ENCODE results near the gene DNAJC5G.

DNAJC5G gene

DNA sequence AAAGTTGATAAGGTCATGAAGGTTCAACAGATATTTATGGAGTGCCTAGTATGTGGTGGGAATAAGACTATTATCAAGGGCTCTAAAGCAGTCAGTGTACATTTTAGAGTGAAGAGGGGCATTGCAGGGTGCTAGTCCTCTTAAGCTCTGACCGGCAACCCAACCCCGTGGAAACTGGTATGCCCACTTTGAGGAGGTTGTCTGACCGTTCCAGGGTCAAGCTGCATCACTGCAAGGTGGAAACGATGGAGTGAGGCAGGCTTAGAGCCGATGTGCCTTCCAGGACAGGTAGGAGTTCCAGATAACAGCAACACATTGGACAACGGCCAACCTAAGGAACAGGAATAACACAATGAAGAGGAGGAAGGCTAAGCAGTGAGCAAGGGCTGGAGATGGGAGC lies 34.4 kb downstream of the DNAJC5G start:
- Histone ChIP-seq H3K4me2 (ENCODE audit: low read length) (no peak overlapping the region), H3K36me3 (replicated peaks; ENCODE audit: low read depth, low read length) (no peaks in the 10 kb centered on the region), H3K27me3 (ENCODE audit: low read depth, low read length) (no peaks in the 10 kb centered on the region), H2AFZ (ENCODE audit: low read depth, low read length) (no peak overlapping the region), H3K4me1 (ENCODE audit: low read length) (no peaks in the 10 kb centered on the region), H3K79me2 (ENCODE audit: low read length) (no peaks in the 10 kb centered on the region), H3K9ac (ENCODE audit: low read length) (no peak overlapping the region), H3K9me3 (ENCODE audit: insufficient read depth, low read length) (no peaks in the 10 kb centered on the region), H3K27ac (ENCODE audit: low read length) (no peak overlapping the region), H3K4me3 (ENCODE audit: low read length) (no peak overlapping the region), H4K20me1 (ENCODE audit: insufficient read depth, low read length) (no peaks in the 10 kb centered on the region)
- TF ChIP-seq, protein P1, sequence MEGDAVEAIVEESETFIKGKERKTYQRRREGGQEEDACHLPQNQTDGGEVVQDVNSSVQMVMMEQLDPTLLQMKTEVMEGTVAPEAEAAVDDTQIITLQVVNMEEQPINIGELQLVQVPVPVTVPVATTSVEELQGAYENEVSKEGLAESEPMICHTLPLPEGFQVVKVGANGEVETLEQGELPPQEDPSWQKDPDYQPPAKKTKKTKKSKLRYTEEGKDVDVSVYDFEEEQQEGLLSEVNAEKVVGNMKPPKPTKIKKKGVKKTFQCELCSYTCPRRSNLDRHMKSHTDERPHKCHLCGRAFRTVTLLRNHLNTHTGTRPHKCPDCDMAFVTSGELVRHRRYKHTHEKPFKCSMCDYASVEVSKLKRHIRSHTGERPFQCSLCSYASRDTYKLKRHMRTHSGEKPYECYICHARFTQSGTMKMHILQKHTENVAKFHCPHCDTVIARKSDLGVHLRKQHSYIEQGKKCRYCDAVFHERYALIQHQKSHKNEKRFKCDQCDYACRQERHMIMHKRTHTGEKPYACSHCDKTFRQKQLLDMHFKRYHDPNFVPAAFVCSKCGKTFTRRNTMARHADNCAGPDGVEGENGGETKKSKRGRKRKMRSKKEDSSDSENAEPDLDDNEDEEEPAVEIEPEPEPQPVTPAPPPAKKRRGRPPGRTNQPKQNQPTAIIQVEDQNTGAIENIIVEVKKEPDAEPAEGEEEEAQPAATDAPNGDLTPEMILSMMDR (IDR thresholded peaks at IDR 0.05; ENCODE audit: low read depth, low read length), result no peak
- no peak for TF ChIP-seq EZH2phosphoT487 (IDR thresholded peaks at IDR 0.05; ENCODE audit: low read depth)

- Histone ChIP-seq H3K36me3 (replicated peaks; ENCODE audit: low read depth, low read length) (no peaks in the 10 kb centered on the region), H3K27ac (ENCODE audit: low read length) (no peak overlapping the region), H3K4me2 (ENCODE audit: low read length) (no peak overlapping the region), H2AFZ (ENCODE audit: low read depth, low read length) (no peak overlapping the region), H3K9ac (ENCODE audit: low read length) (no peak overlapping the region), H3K9me3 (ENCODE audit: insufficient read depth, low read length) (no peaks in the 10 kb centered on the region), H3K4me3 (ENCODE audit: low read length) (no peak overlapping the region), H3K4me1 (ENCODE audit: low read length) (no peaks in the 10 kb centered on the region), H4K20me1 (ENCODE audit: insufficient read depth, low read length) (no peaks in the 10 kb centered on the region), H3K27me3 (ENCODE audit: low read depth, low read length) (no peaks in the 10 kb centered on the region), H3K79me2 (ENCODE audit: low read length) (no peaks in the 10 kb centered on the region)
- TF ChIP-seq EZH2phosphoT487 (IDR thresholded peaks at IDR 0.05; ENCODE audit: low read depth), result no peak
- TF ChIP-seq, protein P1 (IDR thresholded peaks at IDR 0.05; ENCODE audit: low read depth, low read length), result no peak
These were observed 36.9 kb downstream of the DNAJC5G start for GRCh38 chr2:27312152-27312551.

DNA sequence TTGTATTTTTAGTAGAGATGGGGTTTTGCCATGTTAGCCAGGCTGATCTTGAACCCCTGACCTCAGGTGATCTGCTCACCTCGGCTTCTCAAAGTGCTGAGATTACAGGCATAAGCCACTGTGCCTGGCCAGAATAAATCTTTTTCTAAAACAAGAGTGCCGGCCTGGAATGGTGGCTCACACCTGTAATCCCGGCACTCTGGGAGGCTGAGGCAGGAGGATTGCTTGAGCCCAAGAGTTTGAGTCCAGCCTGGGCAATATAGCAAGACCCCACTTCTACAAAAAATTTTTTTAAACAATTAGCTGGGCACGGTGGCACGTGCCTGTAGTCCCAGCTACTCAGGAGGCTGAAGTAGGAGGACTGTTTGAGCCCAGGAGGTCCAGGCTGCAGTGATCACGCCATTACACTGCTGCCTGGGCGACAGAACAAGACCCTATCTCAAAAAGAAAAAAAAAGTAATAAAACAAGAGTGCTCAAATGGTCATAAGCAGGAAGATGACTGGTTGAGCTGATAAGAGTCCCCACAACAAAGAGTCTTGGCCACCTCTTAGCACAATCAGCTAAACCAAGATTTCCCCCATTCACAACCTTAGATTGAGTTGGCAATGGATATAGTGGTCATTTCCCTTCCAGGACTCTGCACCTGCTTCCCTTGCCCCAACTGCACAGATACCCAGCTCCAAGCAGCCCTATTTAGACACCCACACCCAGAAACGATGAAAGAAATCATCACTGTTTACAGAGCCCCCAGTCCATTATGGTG lies 38.8 kb downstream of the DNAJC5G start:
- Histone ChIP-seq H4K20me1 (ENCODE audit: insufficient read depth, low read length) (no peaks in the 10 kb centered on the region), H3K4me3 (ENCODE audit: low read length) (no peak overlapping the region), H3K27ac (ENCODE audit: low read length) (no peak overlapping the region), H3K4me1 (ENCODE audit: low read length) (no peaks in the 10 kb centered on the region), H3K79me2 (ENCODE audit: low read length) (no peaks in the 10 kb centered on the region), H3K27me3 (ENCODE audit: low read depth, low read length) (no peaks in the 10 kb centered on the region), H2AFZ (ENCODE audit: low read depth, low read length) (no peak overlapping the region), H3K9me3 (ENCODE audit: insufficient read depth, low read length) (no peaks in the 10 kb centered on the region), H3K9ac (ENCODE audit: low read length) (no peak overlapping the region), H3K36me3 (replicated peaks; ENCODE audit: low read depth, low read length) (no peaks in the 10 kb centered on the region), H3K4me2 (ENCODE audit: low read length) (no peak overlapping the region)
- TF ChIP-seq, protein P1 (IDR thresholded peaks at IDR 0.05; ENCODE audit: low read depth, low read length), result no peak
- no peak for TF ChIP-seq EZH2phosphoT487 (IDR thresholded peaks at IDR 0.05; ENCODE audit: low read depth)

GRCh38 chr2:27314709-27315108 lies 39.5 kb downstream of the DNAJC5G start:
- TF ChIP-seq EZH2phosphoT487 (IDR thresholded peaks at IDR 0.05; ENCODE audit: low read depth), result no peak
- TF ChIP-seq, protein P1 (IDR thresholded peaks at IDR 0.05; ENCODE audit: low read depth, low read length), result no peak
- H4K20me1 ChIP-seq (ENCODE audit: insufficient read depth, low read length), result no peaks in the 10 kb centered on the region
- H3K27me3 ChIP-seq (ENCODE audit: low read depth, low read length), result no peaks in the 10 kb centered on the region
- no peak overlapping the region for H3K9ac ChIP-seq (ENCODE audit: low read length)
- H3K9me3 ChIP-seq (ENCODE audit: insufficient read depth, low read length), result no peaks in the 10 kb centered on the region
- H3K4me1 ChIP-seq (ENCODE audit: low read length), result no peaks in the 10 kb centered on the region
- H3K36me3 ChIP-seq (replicated peaks; ENCODE audit: low read depth, low read length), result no peaks in the 10 kb centered on the region
- no peak overlapping the region for H3K4me3 ChIP-seq (ENCODE audit: low read length)
- no peak overlapping the region for H3K4me2 ChIP-seq (ENCODE audit: low read length)
- H3K79me2 ChIP-seq (ENCODE audit: low read length), result no peaks in the 10 kb centered on the region
- no peak overlapping the region for H2AFZ ChIP-seq (ENCODE audit: low read depth, low read length)
- no peak overlapping the region for H3K27ac ChIP-seq (ENCODE audit: low read length)
